NCI-H1417 (cell line): ENCODE data around the gene ZC3H18.
A peak's percentile ranks its signal among the peaks of the same experiment; 100 is the strongest.
"Not testable (repeated sequence)": the region's sequence is repeated elsewhere in the genome, so short reads cannot be mapped to it uniquely, and the experiment has no call there.

Experiments
- DNase-seq, 3 experiments: peaks; one replicate each; lab custom pipeline; 2025; lab: John Stamatoyannopoulos, UW

The ZC3H18 gene

GRCh38 chr16:88654363-88655052 is 84.3 kb downstream of the ZC3H18 start:
- no peak for DNase-seq

GRCh38 chr16:88655053-88655732 is 85.0 kb downstream of the ZC3H18 start:
- peak in 2 of 3 experiments; percentile 20 to 41 for DNase-seq

- DNase-seq = peak in 2 of 3 experiments; percentile 44 to 74
Observed at GRCh38 chr16:88655733-88656281, 85.6 kb downstream of the ZC3H18 start.

GRCh38 chr16:88656291-88656980 is 86.2 kb downstream of the ZC3H18 start:
- no peak for DNase-seq

GRCh38 chr16:88657371-88657770 is 87.2 kb downstream of the ZC3H18 start:
- no peak for DNase-seq

GRCh38 chr16:88658714-88659113 is 88.5 kb downstream of the ZC3H18 start:
- DNase-seq = no peak

- DNase-seq = no peak
Observed at GRCh38 chr16:88659160-88659559, 89.0 kb downstream of the ZC3H18 start.

- no peak for DNase-seq
Observed at GRCh38 chr16:88661468-88661867, 91.3 kb downstream of the ZC3H18 start.

- peak in 2 of 3 experiments; percentile 51 to 52 for DNase-seq
Observed at GRCh38 chr16:88662222-88662842, 92.1 kb downstream of the ZC3H18 start.

GRCh38 chr16:88662843-88663606 is 92.8 kb downstream of the ZC3H18 start, which contains the start of gene MVD:
Gene MVD (minus strand): TSS chr16:88663091. CDS start chr16:88663080, 11 bp downstream.
- DNase-seq = peak; percentile 91 to 97 (median 92)

- DNase-seq = no peak
Observed at GRCh38 chr16:88665148-88665547, 94.9 kb downstream of the ZC3H18 start.

- no peak for DNase-seq
Observed at GRCh38 chr16:88665570-88665969, 95.4 kb downstream of the ZC3H18 start.

GRCh38 chr16:88667461-88667860 is 97.3 kb downstream of the ZC3H18 start:
- DNase-seq = no peak

- not testable (repeated sequence) for DNase-seq
Observed at GRCh38 chr16:88669493-88669892, 99.3 kb downstream of the ZC3H18 start.

- no peak for DNase-seq
Observed at GRCh38 chr16:88669980-88670379, 99.8 kb downstream of the ZC3H18 start.

- DNase-seq = no peak
Observed at GRCh38 chr16:88671806-88672205, 101.6 kb downstream of the ZC3H18 start.

GRCh38 chr16:88672776-88673175 is 102.6 kb downstream of the ZC3H18 start:
- no peak for DNase-seq

- no peak for DNase-seq
Observed at GRCh38 chr16:88673716-88674379, 103.6 kb downstream of the ZC3H18 start.

GRCh38 chr16:88676502-88677242 is 106.5 kb downstream of the ZC3H18 start:
- no peak for DNase-seq

- DNase-seq = no peak
Observed at GRCh38 chr16:88677721-88678120, 107.5 kb downstream of the ZC3H18 start.
